IMR-90 (cell line): ENCODE results near the gene PLXNB3.

ENCODE experiments used
- CHD1 ChIP-seq: IDR thresholded peaks from 2 replicates; pipeline ENCODE4 v1.6.1; 2012; ENCODE audit warnings: low read depth, low read length, improper control_type of control experiment
- POLR2A ChIP-seq: IDR thresholded peaks from 2 replicates; pipeline ENCODE4 v1.6.1; 2012; ENCODE audit warnings: mild to moderate bottlenecking, low read depth, low read length

- TF ChIP-seq POLR2A (no peak), CHD1 (no peak)
Observed at GRCh38 chrX:153791104-153791852, 27.2 kb downstream of the PLXNB3 start.
